HepG2 (cell line): ENCODE measurements around the gene SLC16A14. TPM values are rescaled to one million over a fixed set of nuclear protein-coding genes. Genes with fewer than 3 reads are reported as not detected.

Experiments used
- ARHGAP35 ChIP-seq: sonication (generic); formaldehyde crosslinking; IDR thresholded peaks from 2 replicates; pipeline ENCODE4 v1.9.0; 2022; ENCODE audit warnings: mild to moderate bottlenecking, inconsistent platforms, moderate library complexity, missing genetic modification reagents, borderline replicate concordance
- BCL6 ChIP-seq: IDR thresholded peaks from 2 replicates; pipeline ENCODE4 v1.6.1; 2016; ENCODE audit warnings: missing genetic modification reagents, missing compliant biosample characterization
- BORCS8-MEF2B ChIP-seq: sonication (generic); formaldehyde crosslinking; IDR thresholded peaks from 2 replicates; pipeline ENCODE4 v1.8.0; 2022; ENCODE audit warnings: mild to moderate bottlenecking, missing genetic modification reagents
- ELF3 ChIP-seq: IDR thresholded peaks from 2 replicates; pipeline ENCODE4 v1.6.1; 2016; ENCODE audit warnings: missing genetic modification reagents, missing compliant biosample characterization
- GMEB1 ChIP-seq: sonication (generic); formaldehyde crosslinking; IDR thresholded peaks from 2 replicates; pipeline ENCODE4 v1.5.1; 2020; ENCODE audit warnings: missing genetic modification reagents, mild to moderate bottlenecking, borderline replicate concordance
- HDAC1 ChIP-seq: sonication (generic); formaldehyde crosslinking; IDR thresholded peaks from 2 replicates; pipeline ENCODE4 v1.5.1; 2020; ENCODE audit warnings: mild to moderate bottlenecking, missing genetic modification reagents
- HES4 ChIP-seq: sonication (generic); formaldehyde crosslinking; IDR thresholded peaks from 2 replicates; pipeline ENCODE4 v1.9.0; 2021; ENCODE audit warnings: mild to moderate bottlenecking, missing genetic modification reagents, borderline replicate concordance
- KAT2B ChIP-seq: fragments of 150-350 bp; IDR thresholded peaks from 2 replicates; pipeline ENCODE4 v1.6.1; 2014; ENCODE audit warnings: low read depth, low read length, borderline replicate concordance
- MAF1 ChIP-seq: sonication (generic); formaldehyde crosslinking; IDR thresholded peaks from 2 replicates; pipeline ENCODE4 v1.5.0; 2020; ENCODE audit warnings: missing genetic modification reagents, borderline replicate concordance
- MED1 ChIP-seq: sonication (generic); formaldehyde crosslinking; IDR thresholded peaks from 2 replicates; pipeline ENCODE4 v1.4.0; 2020; ENCODE audit warnings: missing genetic modification reagents
- MLXIP ChIP-seq: sonication (generic); formaldehyde crosslinking; IDR thresholded peaks from 2 replicates; pipeline ENCODE4 v1.9.0; 2021; ENCODE audit warnings: missing genetic modification reagents, borderline replicate concordance
- NFE2L1 ChIP-seq: sonication (generic); formaldehyde crosslinking; IDR thresholded peaks from 2 replicates; pipeline ENCODE4 v1.4.0; 2020; ENCODE audit warnings: missing genetic modification reagents, mild to moderate bottlenecking, borderline replicate concordance
- RXRA ChIP-seq: sonication (generic); formaldehyde crosslinking; IDR thresholded peaks from 2 replicates; pipeline ENCODE4 v1.5.1; 2020; ENCODE audit warnings: missing genetic modification reagents
- SUZ12 ChIP-seq: fragments of 150-350 bp; IDR thresholded peaks from 2 replicates; pipeline ENCODE4 v1.6.1; 2014; ENCODE audit warnings: low read depth, low read length
- TEAD2 ChIP-seq: sonication (generic); formaldehyde crosslinking; IDR thresholded peaks from 2 replicates; pipeline ENCODE4 v1.9.0; 2021; ENCODE audit warnings: missing genetic modification reagents
- TFDP1 ChIP-seq: IDR thresholded peaks from 2 replicates; pipeline ENCODE4 v1.6.1; 2016; ENCODE audit warnings: missing compliant biosample characterization, missing genetic modification reagents, borderline replicate concordance
- ZBTB1 ChIP-seq: sonication (generic); formaldehyde crosslinking; IDR thresholded peaks from 2 replicates; pipeline ENCODE4 v1.4.0; 2020; ENCODE audit warnings: missing genetic modification reagents, borderline replicate concordance
- ZFX ChIP-seq: sonication (generic); formaldehyde crosslinking; IDR thresholded peaks from 2 replicates; pipeline ENCODE4 v1.4.0; 2020; ENCODE audit warnings: mild to moderate bottlenecking, low read depth, missing genetic modification reagents, moderate library complexity
- ZMYM3 ChIP-seq: sonication (generic); formaldehyde crosslinking; IDR thresholded peaks from 2 replicates; pipeline ENCODE4 v1.5.1; 2020; ENCODE audit warnings: mild to moderate bottlenecking, missing genetic modification reagents
- ZNF136 ChIP-seq: sonication (generic); formaldehyde crosslinking; IDR thresholded peaks from 2 replicates; pipeline ENCODE4 v1.8.1; 2022; ENCODE audit warnings: low read depth, mild to moderate bottlenecking, moderate library complexity, missing genetic modification reagents
- ZNF556 ChIP-seq: sonication (generic); formaldehyde crosslinking; IDR thresholded peaks from 2 replicates; pipeline ENCODE4 v1.4.0; 2020; ENCODE audit warnings: mild to moderate bottlenecking, missing genetic modification reagents, borderline replicate concordance
- ZNF768 ChIP-seq: sonication (generic); formaldehyde crosslinking; IDR thresholded peaks from 2 replicates; pipeline ENCODE4 v1.4.0; 2020; ENCODE audit warnings: missing genetic modification reagents
- polyA plus RNA-seq, 8 experiments: library from polyadenylated mRNA; depleted of rRNA in 3 of 8; stranded (reverse) in 7 of 8; unstranded in 1 of 8; fragments of >200 nt; fragmentation: Illumina TruSeq in 4 of 8; extraction: Trizol in 4 of 8; gene quantifications; 2 replicates each; pipeline versions ENCODE4 v1.2.1 to v1.2.3, GENCODE V29; 2011 to 2016; ENCODE audit warnings: low read depth in 4 of 8, missing spikeins in 1 of 8, mixed read lengths in 1 of 8; ENCODE audit not compliant: insufficient read depth in 1 of 8
- total RNA-seq, 5 experiments: library from RNA; depleted of rRNA; stranded (reverse); fragments of >200 nt; fragmentation: Illumina TruSeq; extraction: Trizol; gene quantifications; 2 replicates each; pipeline ENCODE4 v1.2.3, GENCODE V29; 2016; ENCODE audit warnings: low read depth in 1 of 5
- TF ChIP-seq, protein P1 (sequence below): IDR thresholded peaks from 2 replicates; pipeline ENCODE4 v1.6.1; 2016
- TF ChIP-seq, protein P2 (sequence below): fragments of 450-650 bp; IDR thresholded peaks from 2 replicates; pipeline ENCODE4 v1.6.1; 2016

SLC16A14 gene
- total and polyA plus RNA-seq, 2 of the 13 experiments (the other 11 are each of a cell fraction or from before 2014, with no cell fraction given): 0.05 TPM; not detected in 1

- TF ChIP-seq HES4: no peak
- no peak for TF ChIP-seq ZBTB1
- TF ChIP-seq ZNF136 (CRISPR knock-in tag): no peak
- TF ChIP-seq RXRA (CRISPR knock-in tag): peak; percentile 51; the same call in 1 of the 2 replicates
- no peak for TF ChIP-seq ZFX
- no peak for TF ChIP-seq SUZ12
- no peak for TF ChIP-seq ZNF556
- TF ChIP-seq GMEB1 (CRISPR knock-in tag): no peak
- TF ChIP-seq BCL6 (CRISPR knock-in tag): 0 out of 2 replicates have a peak, but pooled peaks have one; percentile 28
- no peak for TF ChIP-seq ELF3
- peak; percentile 74 for TF ChIP-seq ZMYM3 (CRISPR knock-in tag)
- no peak for TF ChIP-seq KAT2B
- no peak for TF ChIP-seq BORCS8-MEF2B (CRISPR knock-in tag)
- TF ChIP-seq MED1 (CRISPR knock-in tag): peak; percentile 42; the same call in 1 of the 2 replicates
- TF ChIP-seq, protein P1, sequence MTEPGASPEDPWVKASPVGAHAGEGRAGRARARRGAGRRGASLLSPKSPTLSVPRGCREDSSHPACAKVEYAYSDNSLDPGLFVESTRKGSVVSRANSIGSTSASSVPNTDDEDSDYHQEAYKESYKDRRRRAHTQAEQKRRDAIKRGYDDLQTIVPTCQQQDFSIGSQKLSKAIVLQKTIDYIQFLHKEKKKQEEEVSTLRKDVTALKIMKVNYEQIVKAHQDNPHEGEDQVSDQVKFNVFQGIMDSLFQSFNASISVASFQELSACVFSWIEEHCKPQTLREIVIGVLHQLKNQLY: peak; percentile 54
- TF ChIP-seq NFE2L1 (CRISPR knock-in tag): no peak
- TF ChIP-seq, protein P2, sequence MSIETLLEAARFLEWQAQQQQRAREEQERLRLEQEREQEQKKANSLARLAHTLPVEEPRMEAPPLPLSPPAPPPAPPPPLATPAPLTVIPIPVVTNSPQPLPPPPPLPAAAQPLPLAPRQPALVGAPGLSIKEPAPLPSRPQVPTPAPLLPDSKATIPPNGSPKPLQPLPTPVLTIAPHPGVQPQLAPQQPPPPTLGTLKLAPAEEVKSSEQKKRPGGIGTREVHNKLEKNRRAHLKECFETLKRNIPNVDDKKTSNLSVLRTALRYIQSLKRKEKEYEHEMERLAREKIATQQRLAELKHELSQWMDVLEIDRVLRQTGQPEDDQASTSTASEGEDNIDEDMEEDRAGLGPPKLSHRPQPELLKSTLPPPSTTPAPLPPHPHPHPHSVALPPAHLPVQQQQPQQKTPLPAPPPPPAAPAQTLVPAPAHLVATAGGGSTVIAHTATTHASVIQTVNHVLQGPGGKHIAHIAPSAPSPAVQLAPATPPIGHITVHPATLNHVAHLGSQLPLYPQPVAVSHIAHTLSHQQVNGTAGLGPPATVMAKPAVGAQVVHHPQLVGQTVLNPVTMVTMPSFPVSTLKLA: no peak
- TF ChIP-seq MLXIP (CRISPR knock-in tag): no peak
- TF ChIP-seq HDAC1: no peak
- TF ChIP-seq TFDP1 (CRISPR knock-in tag): no peak
- TF ChIP-seq ARHGAP35: no peak
- TF ChIP-seq MAF1 (CRISPR knock-in tag): no peak
- no peak for TF ChIP-seq ZNF768
- no peak for TF ChIP-seq TEAD2
These were observed 51.9 kb downstream of the SLC16A14 start (continued) for GRCh38 chr2:230016844-230017243.
